ENCODE data around the gene C11orf58.

C11orf58 gene

GRCh38 chr11:16786131-16786530 is 47.7 kb downstream of the C11orf58 start:
- no peak for DNase-seq

- DNase-seq = no peak
These were observed 48.7 kb downstream of the C11orf58 start for GRCh38 chr11:16787035-16787742.

GRCh38 chr11:16788141-16789062 is 50.0 kb downstream of the C11orf58 start:
- peak; percentile 54 for DNase-seq

- DNase-seq = no peak
These were observed 50.6 kb downstream of the C11orf58 start for GRCh38 chr11:16789063-16789420.

- no peak for DNase-seq
These were observed 51.4 kb downstream of the C11orf58 start for GRCh38 chr11:16789560-16790485.

- DNase-seq = no peak
These were observed 52.2 kb downstream of the C11orf58 start for GRCh38 chr11:16790486-16791190.

- no peak for DNase-seq
These were observed 52.9 kb downstream of the C11orf58 start for GRCh38 chr11:16791191-16791961.

- no peak for DNase-seq
These were observed 54.0 kb downstream of the C11orf58 start for GRCh38 chr11:16792426-16792825.

- no peak for DNase-seq
These were observed 54.6 kb downstream of the C11orf58 start for GRCh38 chr11:16793009-16793408.

GRCh38 chr11:16793511-16793910 is 55.1 kb downstream of the C11orf58 start:
- no peak for DNase-seq

- no peak for DNase-seq
These were observed 55.8 kb downstream of the C11orf58 start for GRCh38 chr11:16794047-16794818.

- DNase-seq = peak; percentile 22
These were observed 56.7 kb downstream of the C11orf58 start for GRCh38 chr11:16795146-16795545.

- no peak for DNase-seq
These were observed 57.9 kb downstream of the C11orf58 start for GRCh38 chr11:16796311-16796710.

- DNase-seq = no peak
These were observed 59.3 kb downstream of the C11orf58 start for GRCh38 chr11:16797776-16798175.

- no peak for DNase-seq
These were observed 60.8 kb downstream of the C11orf58 start for GRCh38 chr11:16799221-16799620.

- DNase-seq = no peak
These were observed 61.4 kb downstream of the C11orf58 start for GRCh38 chr11:16799890-16800289.

- DNase-seq = no peak
These were observed 61.9 kb downstream of the C11orf58 start for GRCh38 chr11:16800382-16800781.

GRCh38 chr11:16801288-16801980 is 63.0 kb downstream of the C11orf58 start:
- no peak for DNase-seq

- DNase-seq = no peak
These were observed 65.9 kb downstream of the C11orf58 start for GRCh38 chr11:16804104-16804947.

Measured in CD4-positive, alpha-beta T cell treated with Interleukin-10 for 1 hour (primary cell).